Sigmoid colon (tissue), 4 donors: Measurements from ENCODE around the gene CNDP1.

ENCODE experiments used
- POLR2A ChIP-seq, 2 donors: fragments of 450-650 bp; IDR thresholded peaks; one replicate each; pipeline ENCODE4 v1.6.1; 2016; ENCODE audit warnings: antibody characterized with exemption in 2 of 2, mild to moderate bottlenecking in 2 of 2, moderate library complexity in 2 of 2
- POLR2AphosphoS5 ChIP-seq, 4 donors: sonication (generic); formaldehyde crosslinking; IDR thresholded peaks; one replicate each; pipeline ENCODE4 v1.6.1; 2017; ENCODE audit warnings: antibody characterized with exemption in 4 of 4

- TF ChIP-seq POLR2AphosphoS5 (IDR thresholded peaks at IDR 0.05): no peak
- TF ChIP-seq POLR2A (IDR thresholded peaks at IDR 0.05): no peak
These were observed 28.5 kb downstream of the CNDP1 start for GRCh38 chr18:74562775-74563174.
